GM10847 (cell line): ENCODE results near the gene AHCYL2.

Experiments used
- POLR2A ChIP-seq: IDR thresholded peaks from 2 replicates; pipeline ENCODE4 v1.6.1; 2011; ENCODE audit not compliant: insufficient read length; ENCODE audit errors: extremely low read depth

AHCYL2 gene

DNA sequence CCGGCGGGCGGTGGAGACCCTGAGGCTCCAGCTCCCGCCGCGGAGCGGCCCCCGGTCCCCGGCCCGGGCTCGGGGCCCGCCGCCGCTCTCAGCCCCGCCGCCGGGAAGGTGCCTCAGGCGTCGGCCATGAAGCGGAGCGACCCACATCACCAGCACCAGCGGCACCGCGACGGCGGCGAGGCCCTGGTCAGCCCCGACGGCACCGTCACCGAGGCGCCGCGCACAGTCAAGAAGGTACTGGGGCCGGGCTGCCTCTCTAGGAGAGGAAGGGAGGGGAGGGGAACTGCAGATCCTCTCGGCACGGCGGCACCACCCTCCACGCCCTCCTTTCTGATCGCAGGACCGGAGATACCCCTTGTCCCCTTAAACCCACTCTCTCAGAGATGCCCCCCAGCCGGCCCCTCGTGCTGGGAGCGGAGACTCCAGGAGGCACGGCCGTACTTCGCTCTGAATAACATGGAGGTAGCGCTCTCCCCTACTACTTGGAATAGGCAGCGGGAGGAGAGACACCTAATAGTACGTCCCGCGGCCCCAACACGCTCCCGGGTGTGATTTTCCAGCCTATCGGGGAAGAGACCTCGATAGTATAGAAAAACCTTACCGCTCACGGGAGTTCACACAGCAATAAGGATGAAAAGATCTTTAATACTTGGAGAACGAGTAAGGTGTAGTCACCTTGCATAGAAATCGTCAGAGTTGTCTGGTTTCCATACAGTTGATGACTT lies 538 bp downstream of the AHCYL2 start:
- TF ChIP-seq POLR2A, result no peak

- TF ChIP-seq POLR2A, result no peak
Observed at GRCh38 chr7:129225931-129226572, 1.2 kb downstream of the AHCYL2 start.

DNA sequence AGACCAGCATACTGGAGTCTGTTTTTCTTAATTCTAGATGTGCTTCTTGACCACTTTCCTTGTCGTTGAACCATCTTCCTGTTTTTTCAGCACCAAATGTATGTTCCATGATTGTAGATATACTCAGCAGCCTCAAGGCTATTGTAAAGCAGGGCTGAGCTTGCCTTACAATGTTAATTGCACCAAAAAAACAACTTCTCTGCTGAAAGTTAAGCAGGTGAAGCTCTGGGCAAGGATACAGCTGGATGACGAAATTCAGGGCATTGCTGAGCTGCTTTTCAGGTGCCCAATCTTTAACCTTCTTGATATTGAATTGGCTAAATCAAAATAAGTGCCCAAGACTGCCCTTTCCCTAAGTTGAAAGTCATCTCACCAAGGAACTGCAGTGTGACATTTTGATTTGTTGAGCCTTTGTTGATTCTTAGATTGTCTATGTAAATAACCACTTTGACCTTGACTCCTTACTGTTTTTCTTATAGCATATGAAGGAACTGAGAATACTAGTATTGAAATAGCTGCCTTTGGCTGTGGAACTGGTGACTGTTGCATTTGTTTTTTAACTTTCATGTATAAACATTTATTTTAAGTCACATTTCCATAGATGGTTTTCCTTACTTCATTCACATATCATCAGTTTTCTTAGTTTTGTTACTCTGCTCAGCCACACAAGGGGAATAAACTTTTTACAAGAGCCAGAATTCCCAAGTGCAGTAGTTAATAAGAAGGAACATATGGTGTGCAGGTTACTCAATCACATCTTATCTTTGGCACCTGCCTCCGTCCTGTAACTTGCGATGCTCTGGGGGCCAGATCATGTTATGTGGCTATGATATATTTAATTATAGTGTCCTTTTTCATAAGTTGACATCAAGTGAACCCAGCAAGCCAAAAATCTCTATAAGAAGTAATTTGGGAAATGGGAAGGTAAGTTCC lies 3.1 kb downstream of the AHCYL2 start:
- TF ChIP-seq POLR2A, result no peak

- no peak for TF ChIP-seq POLR2A
Observed at GRCh38 chr7:129228633-129229032, 3.8 kb downstream of the AHCYL2 start.

DNA sequence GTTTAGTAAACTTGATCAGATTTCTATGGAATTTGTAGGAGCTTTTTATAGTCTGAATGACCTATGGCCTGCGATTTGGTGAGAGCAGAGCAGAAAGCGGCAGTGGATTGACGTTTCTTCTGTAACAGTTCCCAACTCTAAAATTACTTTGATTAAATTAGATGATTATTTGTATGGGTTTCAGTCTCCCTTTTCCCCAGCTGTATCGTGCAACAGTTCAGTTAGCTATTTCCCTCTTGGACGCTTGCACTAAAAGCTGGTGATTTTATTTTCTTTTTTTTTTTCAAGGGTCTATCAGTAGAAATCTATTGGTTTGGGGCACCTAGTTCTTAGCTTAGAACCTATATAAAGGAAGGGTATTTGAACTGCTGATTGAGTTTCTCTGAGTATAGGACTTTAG lies 6.8 kb downstream of the AHCYL2 start:
- no peak for TF ChIP-seq POLR2A

DNA sequence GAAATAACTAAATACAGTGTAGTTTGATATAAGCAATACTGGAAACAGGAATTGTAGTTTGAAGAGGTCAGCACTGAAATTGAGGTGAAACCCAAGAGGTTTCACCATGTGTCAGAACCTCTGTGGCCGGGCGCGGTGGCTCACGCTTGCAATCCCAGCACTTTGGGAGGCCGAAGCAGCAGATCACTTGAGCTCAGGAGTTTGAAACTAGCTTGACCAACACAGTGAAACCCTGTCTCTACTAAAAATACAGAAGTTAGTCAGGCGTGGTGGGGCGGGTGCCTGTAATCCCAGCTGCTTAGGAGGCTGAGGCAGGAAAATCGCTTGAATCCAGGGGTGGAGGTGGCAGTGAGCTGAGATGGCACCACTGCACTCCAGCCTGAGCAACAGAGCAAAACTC lies 13.7 kb downstream of the AHCYL2 start:
- TF ChIP-seq POLR2A, result no peak

GRCh38 chr7:129240119-129240820 lies 15.4 kb downstream of the AHCYL2 start:
- no peak for TF ChIP-seq POLR2A

GRCh38 chr7:129244220-129244619 lies 19.4 kb downstream of the AHCYL2 start:
- TF ChIP-seq POLR2A, result no peak

DNA sequence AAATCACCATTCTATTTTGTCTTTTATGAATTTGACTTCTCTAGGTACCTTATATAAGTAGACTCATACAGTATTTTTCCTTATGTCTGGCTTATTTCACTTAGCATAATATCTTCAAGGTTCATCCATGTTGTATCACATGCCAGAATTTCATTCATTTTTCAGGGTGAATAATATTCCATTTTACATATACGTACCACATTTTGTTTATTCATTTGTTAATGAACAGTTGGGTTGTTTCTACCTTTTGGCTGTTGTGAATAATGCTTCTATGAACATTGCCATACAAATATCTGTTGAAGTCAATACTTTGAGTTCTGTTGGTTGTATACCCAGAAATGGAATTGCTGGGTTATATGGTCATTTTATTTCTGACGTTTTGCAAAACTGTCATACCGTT lies 20.7 kb downstream of the AHCYL2 start:
- TF ChIP-seq POLR2A, result no peak

DNA sequence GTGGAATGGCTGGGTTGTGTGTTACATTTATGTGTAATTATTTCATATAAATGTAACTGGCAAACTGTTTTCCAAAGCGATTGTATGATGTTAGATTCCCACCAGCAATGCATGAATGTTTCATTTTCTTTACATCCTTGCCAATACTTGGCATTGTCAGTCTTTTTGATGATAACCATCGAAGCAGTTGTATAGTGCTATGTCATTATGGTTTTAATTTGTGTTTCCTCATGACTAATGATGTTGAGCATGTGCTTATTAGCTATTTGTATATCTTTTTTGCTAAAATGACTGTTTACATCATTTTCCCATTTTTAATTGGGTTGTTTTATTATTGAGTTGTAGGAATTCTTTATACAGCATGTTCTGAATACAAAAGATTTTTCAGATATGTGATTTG lies 22.3 kb downstream of the AHCYL2 start:
- no peak for TF ChIP-seq POLR2A

DNA sequence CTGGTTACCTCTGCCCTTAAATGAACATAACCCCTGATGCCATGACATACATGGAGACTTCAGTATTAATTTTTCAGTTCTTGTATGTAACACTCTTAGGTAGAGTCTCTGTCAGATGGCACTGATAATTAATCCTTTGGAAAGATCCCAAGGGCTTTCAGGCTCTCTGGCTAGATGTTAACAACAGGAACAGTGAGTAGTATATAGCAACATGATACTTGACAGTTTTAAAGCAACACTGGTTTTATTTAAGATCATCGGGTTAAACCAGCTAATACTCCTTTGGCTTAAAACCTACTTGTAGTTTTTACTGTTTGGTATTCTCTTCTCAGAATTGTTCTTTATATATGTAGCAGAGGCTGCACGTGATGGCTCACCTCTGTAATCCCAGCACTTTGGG lies 27.3 kb downstream of the AHCYL2 start:
- no peak for TF ChIP-seq POLR2A

DNA sequence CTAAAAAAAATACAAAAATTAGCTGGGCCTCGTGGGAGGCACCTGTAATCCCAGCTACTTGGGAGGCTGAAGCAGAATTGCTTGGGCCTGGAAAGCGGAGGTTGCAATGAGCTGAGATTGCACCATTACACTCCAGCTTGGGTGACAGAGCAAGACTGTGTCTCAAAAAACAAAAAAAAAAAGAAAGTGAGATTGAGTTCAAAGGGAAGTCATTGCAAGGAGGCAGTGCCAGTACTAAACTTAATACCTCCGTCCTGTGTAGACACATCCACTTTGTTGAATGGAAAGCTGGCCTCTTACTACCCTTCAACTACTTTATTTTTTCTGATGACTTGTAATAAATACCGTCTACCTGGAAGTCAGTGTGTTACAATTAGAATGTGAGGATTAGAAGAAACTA lies 31.0 kb downstream of the AHCYL2 start:
- TF ChIP-seq POLR2A, result no peak

DNA sequence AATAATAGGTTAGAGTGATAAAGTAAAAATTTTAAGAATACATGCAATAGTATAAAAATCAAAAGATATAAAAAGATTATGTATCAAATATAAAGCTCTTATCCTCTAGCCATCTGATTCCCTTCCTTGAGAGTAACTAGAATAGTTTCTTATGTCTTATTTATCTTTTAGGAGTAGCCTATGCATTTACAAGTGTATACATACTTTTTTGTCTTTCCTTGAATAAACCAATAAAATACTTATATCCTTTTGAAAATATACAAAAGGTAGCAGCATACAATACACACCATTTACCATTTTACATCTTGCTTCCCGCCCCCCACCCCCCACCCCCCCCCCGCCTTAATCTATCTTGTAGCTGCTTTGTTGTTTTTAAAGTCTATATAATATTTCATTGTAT lies 31.4 kb downstream of the AHCYL2 start:
- TF ChIP-seq POLR2A, result no peak

GRCh38 chr7:129257168-129257567 lies 32.3 kb downstream of the AHCYL2 start:
- no peak for TF ChIP-seq POLR2A
